OCI-LY1 (cell line): ENCODE results near the gene HPS5.

ENCODE experiments used
- EZH2 ChIP-seq: fragments of 200-600 bp; sonication (generic), shearing (Covaris generic); IDR thresholded peaks from 2 replicates; pipeline ENCODE4 v1.8.0; 2017; ENCODE audit warnings: borderline replicate concordance, mixed run types, mild to moderate bottlenecking, antibody characterized with exemption, low read length, moderate library complexity, mixed read lengths
- TF ChIP-seq, protein P1 (sequence below): fragments of 200-600 bp; sonication (generic), shearing (Covaris generic); IDR thresholded peaks from 2 replicates; pipeline ENCODE4 v1.5.1; 2017; ENCODE audit warnings: mild to moderate bottlenecking, antibody characterized with exemption, low read length, moderate library complexity, mixed read lengths

DNA sequence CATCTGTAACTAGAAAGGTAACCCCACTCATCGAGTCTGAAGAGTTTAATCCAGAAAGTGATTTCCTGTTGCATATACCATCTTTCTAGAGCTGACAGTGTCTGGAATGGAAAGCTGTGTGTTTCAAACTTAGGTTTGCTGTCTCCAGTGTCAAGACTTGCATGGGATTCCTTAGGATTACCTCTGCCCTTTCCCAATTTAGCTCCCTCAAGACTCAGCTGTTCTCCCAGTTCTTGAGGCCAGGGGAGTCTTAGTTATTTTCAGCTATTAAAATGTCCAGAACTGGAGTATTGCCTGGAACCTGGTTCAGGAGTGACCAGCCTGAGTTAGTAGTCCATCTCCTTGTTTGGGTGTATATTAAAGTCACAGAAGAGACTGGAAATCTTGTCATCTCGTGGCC is 47.5 kb upstream of the HPS5 start:
- TF ChIP-seq, protein P1, sequence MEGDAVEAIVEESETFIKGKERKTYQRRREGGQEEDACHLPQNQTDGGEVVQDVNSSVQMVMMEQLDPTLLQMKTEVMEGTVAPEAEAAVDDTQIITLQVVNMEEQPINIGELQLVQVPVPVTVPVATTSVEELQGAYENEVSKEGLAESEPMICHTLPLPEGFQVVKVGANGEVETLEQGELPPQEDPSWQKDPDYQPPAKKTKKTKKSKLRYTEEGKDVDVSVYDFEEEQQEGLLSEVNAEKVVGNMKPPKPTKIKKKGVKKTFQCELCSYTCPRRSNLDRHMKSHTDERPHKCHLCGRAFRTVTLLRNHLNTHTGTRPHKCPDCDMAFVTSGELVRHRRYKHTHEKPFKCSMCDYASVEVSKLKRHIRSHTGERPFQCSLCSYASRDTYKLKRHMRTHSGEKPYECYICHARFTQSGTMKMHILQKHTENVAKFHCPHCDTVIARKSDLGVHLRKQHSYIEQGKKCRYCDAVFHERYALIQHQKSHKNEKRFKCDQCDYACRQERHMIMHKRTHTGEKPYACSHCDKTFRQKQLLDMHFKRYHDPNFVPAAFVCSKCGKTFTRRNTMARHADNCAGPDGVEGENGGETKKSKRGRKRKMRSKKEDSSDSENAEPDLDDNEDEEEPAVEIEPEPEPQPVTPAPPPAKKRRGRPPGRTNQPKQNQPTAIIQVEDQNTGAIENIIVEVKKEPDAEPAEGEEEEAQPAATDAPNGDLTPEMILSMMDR, result no peak
- TF ChIP-seq EZH2, result no peak
